ENCODE results near the gene GLO1. TPM values are rescaled to one million over a fixed set of nuclear protein-coding genes. Genes with fewer than 3 reads are reported as not detected.

GLO1 gene
- total RNA-seq, result 95.0 and 97.8 TPM in 2 replicates

DNA sequence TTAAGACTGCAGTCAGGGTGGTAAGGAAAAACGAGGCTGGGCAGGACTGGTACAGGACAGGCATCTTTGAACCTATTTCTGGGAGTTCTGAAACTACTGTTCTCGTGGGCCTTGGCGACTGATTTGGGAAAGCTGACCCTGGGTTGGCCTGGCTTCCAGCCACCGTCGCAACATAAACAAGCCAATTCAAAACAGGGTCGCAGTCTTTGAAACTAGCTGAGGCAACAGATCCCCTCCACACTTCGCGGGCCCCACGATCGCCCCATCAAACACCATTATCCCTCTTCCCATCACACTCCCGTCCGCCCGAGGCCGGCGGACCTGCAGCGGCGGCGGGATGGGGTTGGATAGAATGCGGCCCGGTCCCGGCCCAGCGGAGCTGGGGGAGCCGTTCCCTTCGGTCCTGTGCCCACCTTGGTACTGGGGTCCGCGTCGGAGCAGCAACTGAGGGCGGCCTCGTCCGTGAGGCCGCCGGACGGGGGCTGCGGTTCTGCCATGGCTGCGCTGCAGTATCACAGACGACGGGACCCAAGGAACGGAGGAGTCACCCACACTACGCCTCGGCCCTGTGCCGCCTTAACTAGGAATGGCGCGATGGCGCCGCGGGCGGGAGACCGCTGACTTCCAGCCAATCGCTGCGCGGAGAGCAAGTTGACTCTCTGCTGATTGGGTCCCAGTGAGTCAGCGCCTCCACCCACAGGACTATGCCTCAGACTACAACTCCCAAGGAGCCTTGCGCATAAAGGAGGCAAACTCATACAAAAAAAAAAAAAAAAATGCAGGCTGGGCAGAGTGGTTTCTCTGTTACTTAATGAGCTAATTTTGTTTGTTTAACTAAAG lies at the start of gene GLO1:
GLO1 (minus strand) TSS at position 588 of the 840 bp plus-strand sequence; CDS start at position 497, 91 bp downstream.
- H3K27me3 ChIP-seq (ENCODE audit: control insufficient read depth, insufficient read depth, low read length), result no peaks in the 10 kb centered on the region
- TF ChIP-seq, protein P1, sequence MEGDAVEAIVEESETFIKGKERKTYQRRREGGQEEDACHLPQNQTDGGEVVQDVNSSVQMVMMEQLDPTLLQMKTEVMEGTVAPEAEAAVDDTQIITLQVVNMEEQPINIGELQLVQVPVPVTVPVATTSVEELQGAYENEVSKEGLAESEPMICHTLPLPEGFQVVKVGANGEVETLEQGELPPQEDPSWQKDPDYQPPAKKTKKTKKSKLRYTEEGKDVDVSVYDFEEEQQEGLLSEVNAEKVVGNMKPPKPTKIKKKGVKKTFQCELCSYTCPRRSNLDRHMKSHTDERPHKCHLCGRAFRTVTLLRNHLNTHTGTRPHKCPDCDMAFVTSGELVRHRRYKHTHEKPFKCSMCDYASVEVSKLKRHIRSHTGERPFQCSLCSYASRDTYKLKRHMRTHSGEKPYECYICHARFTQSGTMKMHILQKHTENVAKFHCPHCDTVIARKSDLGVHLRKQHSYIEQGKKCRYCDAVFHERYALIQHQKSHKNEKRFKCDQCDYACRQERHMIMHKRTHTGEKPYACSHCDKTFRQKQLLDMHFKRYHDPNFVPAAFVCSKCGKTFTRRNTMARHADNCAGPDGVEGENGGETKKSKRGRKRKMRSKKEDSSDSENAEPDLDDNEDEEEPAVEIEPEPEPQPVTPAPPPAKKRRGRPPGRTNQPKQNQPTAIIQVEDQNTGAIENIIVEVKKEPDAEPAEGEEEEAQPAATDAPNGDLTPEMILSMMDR (IDR thresholded peaks at IDR 0.05; ENCODE audit: insufficient read depth, low read length, severe bottlenecking), result no peak
- no peaks in the 10 kb centered on the region for H3K36me3 ChIP-seq (ENCODE audit: control insufficient read depth, insufficient read depth, low read length)
- peak; percentile 98 for DNase-seq (ENCODE audit: low read depth)
- FAIRE-seq, result no peak
- H3K4me3 ChIP-seq (ENCODE audit: low read depth, low read length), result peak within 1 kb of the TSS; percentile 71

DNA sequence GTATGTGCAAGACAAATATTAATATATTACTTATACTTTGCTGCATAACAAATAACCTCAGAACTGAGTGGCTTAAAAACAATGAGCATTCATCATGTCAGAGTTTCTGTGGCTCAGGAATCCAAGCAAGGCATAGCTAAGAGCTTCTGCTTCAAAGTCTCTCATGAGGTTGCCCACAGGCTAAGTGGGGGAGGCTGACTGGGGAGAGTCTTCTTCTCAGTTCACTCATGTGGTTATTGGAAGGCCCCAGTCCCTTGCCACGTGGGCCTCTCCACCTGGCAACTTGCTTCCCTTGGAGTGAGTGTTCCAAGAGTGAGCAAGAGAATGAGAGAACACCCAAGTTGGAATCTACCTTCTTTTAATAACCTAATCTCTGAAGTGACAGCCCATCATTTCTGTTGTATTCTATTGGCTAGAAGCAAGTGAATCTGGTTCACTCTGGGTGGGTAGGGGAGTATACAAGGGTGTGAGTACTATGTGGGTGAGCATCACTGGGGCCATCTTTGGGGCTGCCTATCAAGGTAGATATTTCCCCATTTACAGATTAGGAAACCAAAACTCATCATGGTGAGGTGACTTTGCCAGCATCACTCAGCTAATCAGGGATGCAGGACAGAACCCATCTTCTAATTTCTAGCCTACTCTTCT lies 48.1 kb upstream of the GLO1 start:
- FAIRE-seq (no peak), DNase-seq (ENCODE audit: low read depth) (no peak)
- Histone ChIP-seq H3K27me3 (ENCODE audit: control insufficient read depth, insufficient read depth, low read length) (no peaks in the 10 kb centered on the region), H3K4me3 (ENCODE audit: low read depth, low read length) (no peak overlapping the region), H3K36me3 (ENCODE audit: control insufficient read depth, insufficient read depth, low read length) (no peaks in the 10 kb centered on the region)
- TF ChIP-seq, protein P1 (IDR thresholded peaks at IDR 0.05; ENCODE audit: insufficient read depth, low read length, severe bottlenecking), result no peak

DNA sequence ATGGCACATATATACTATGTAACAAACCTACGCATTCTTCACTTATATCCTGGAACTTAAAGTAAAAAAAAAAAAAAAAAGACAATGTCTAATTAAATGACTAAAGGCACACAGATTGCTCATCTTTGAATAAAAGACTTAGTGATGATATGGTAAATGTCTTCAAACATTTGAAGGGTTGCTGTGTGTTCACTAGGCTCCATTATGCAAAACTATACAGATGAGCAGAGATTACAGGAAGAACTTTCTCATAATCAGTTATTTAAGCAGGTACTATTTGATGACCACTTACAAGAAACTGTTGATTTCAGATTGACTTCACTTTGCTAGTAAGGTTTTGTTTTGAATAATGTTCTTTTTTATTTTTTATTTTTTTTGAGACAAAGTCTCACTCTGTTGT lies 46.5 kb upstream of the GLO1 start:
- Histone ChIP-seq H3K27me3 (ENCODE audit: control insufficient read depth, insufficient read depth, low read length) (no peaks in the 10 kb centered on the region), H3K4me3 (ENCODE audit: low read depth, low read length) (no peak overlapping the region), H3K36me3 (ENCODE audit: control insufficient read depth, insufficient read depth, low read length) (no peaks in the 10 kb centered on the region)
- no peak for DNase-seq (ENCODE audit: low read depth)
- FAIRE-seq, result no peak
- TF ChIP-seq, protein P1 (IDR thresholded peaks at IDR 0.05; ENCODE audit: insufficient read depth, low read length, severe bottlenecking), result no peak

DNA sequence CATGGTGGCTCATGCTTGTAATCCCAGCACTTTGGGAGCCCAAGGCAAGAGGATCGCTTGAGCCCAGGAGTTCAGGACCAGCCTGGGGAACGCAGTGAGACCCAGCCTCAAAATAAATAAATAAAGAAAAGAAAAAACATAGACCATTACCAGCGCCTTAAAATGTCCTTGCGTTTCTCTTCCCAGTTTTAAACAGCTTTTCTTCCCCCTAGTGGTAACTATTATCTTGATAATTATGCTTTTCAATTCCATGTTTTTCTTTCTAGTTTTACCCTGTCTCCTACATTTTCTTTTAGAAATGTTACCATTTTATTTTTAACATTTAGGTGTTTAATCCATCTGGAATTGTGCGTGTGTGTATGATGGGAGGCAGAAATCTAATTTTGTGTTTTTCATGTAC lies 36.6 kb upstream of the GLO1 start:
- DNase-seq (ENCODE audit: low read depth), result no peak
- TF ChIP-seq, protein P1 (IDR thresholded peaks at IDR 0.05; ENCODE audit: insufficient read depth, low read length, severe bottlenecking), result no peak
- Histone ChIP-seq H3K4me3 (ENCODE audit: low read depth, low read length) (no peak overlapping the region), H3K27me3 (ENCODE audit: control insufficient read depth, insufficient read depth, low read length) (no peaks in the 10 kb centered on the region), H3K36me3 (ENCODE audit: control insufficient read depth, insufficient read depth, low read length) (no peaks in the 10 kb centered on the region)
- FAIRE-seq, result no peak

DNA sequence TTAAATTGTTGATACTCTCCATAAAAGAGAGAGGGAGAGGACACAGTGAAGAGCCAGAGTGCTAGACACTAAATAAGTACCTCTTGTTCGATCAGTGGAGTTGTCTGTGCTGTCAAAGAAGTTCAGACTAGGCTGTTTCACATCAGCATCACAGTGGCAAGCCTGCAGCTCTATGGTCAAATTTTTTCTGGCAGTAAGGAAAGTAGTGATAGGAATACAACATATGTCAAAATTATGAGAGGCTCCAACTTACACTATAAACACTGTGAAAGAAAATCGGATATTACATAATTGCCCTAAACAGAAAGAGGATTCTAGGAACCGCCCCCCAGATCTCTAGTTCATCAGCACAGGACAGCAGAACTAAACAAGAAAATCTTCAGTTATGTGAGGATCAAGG lies 35.3 kb upstream of the GLO1 start:
- Histone ChIP-seq H3K27me3 (ENCODE audit: control insufficient read depth, insufficient read depth, low read length) (no peaks in the 10 kb centered on the region), H3K4me3 (ENCODE audit: low read depth, low read length) (no peak overlapping the region), H3K36me3 (ENCODE audit: control insufficient read depth, insufficient read depth, low read length) (no peaks in the 10 kb centered on the region)
- TF ChIP-seq, protein P1 (IDR thresholded peaks at IDR 0.05; ENCODE audit: insufficient read depth, low read length, severe bottlenecking), result no peak
- DNase-seq (ENCODE audit: low read depth), result no peak
- no peak for FAIRE-seq

Measured in bronchial epithelial cell (primary cell).